ENCODE measurements around the gene ARFGAP2. TPM values are rescaled to one million over a fixed set of nuclear protein-coding genes. Genes with fewer than 3 reads are reported as not detected.

Gene ARFGAP2
- total RNA-seq, 1 donor from 2014 or later, result 105 TPM

Other genes with a start within 250 kb of the ARFGAP2 start
- 43.0 TPM for gene CSTPP1, start 240.1 kb downstream of the ARFGAP2 start, total RNA-seq
- 29.0 TPM for gene PACSIN3, start 9.6 kb upstream of the ARFGAP2 start, total RNA-seq
- 57.9 TPM for gene DDB2, start 38.1 kb upstream of the ARFGAP2 start, total RNA-seq
- 36.8 TPM for gene ACP2, start 71.9 kb upstream of the ARFGAP2 start, total RNA-seq
- gene NR1H3, start 81.1 kb upstream of the ARFGAP2 start, total RNA-seq, result 71.3 TPM
- 79.4 TPM for gene MADD, start 93.3 kb upstream of the ARFGAP2 start, total RNA-seq
- gene MYBPC3, start 175.8 kb upstream of the ARFGAP2 start, total RNA-seq, result 0.18 TPM
- 10.6 TPM for gene SPI1, start 201.7 kb upstream of the ARFGAP2 start, total RNA-seq
- 40.4 TPM for gene SLC39A13, start 231.7 kb upstream of the ARFGAP2 start, total RNA-seq
- 87.4 TPM for gene PSMC3, start 249.6 kb upstream of the ARFGAP2 start, total RNA-seq

Measured in ureter (tissue), 1 donor.